Tibial nerve (tissue), 4 donors: ENCODE results near the gene CTXN1. TPM values are rescaled to one million over a fixed set of nuclear protein-coding genes. Genes with fewer than 3 reads are reported as not detected.
"Not testable (repeated sequence)": the region's sequence is repeated elsewhere in the genome, so short reads cannot be mapped to it uniquely, and the experiment has no call there.

Source experiments
- DNase-seq, 2 donors: peaks; one replicate each; pipeline ENCODE4 v3.0.0-alpha.2; 2019; ENCODE audit warnings: low spot score in 2 of 2
- H3K27ac ChIP-seq, 4 donors: fragments of 200-600 bp; sonication (generic) in 3 of 4; one replicate each; pipeline ENCODE4 v1.5.1; 2017 to 2019; ENCODE audit warnings: mild to moderate bottlenecking in 1 of 4
- H3K27me3 ChIP-seq, 2 donors: fragments of 200-600 bp; sonication (generic) in 1 of 2; one replicate each; pipeline versions ENCODE4 v1.5.1 to v1.6.0; 2017 to 2019
- H3K36me3 ChIP-seq, 3 donors: fragments of 200-600 bp; sonication (generic); one replicate each; pipeline ENCODE4 v1.5.1; 2018 to 2019
- H3K4me1 ChIP-seq, 4 donors: fragments of 200-600 bp; sonication (generic) in 3 of 4; one replicate each; pipeline ENCODE4 v1.5.1; 2017 to 2019
- H3K4me3 ChIP-seq, 4 donors: fragments of 200-600 bp; sonication (generic) in 3 of 4; one replicate each; pipeline ENCODE4 v1.5.1; 2017 to 2019; ENCODE audit warnings: mild to moderate bottlenecking in 1 of 4, moderate library complexity in 1 of 4
- H3K9me3 ChIP-seq, 4 donors: fragments of 200-600 bp; sonication (generic) in 3 of 4; one replicate each; pipeline ENCODE4 v1.5.1; 2017 to 2019
- EP300 ChIP-seq, 2 donors: sonication (generic); formaldehyde crosslinking; IDR thresholded peaks; one replicate each; pipeline ENCODE4 v1.6.1; 2017; ENCODE audit warnings: antibody characterized with exemption in 2 of 2, mild to moderate bottlenecking in 1 of 2
- POLR2A ChIP-seq, 2 donors: fragments of 450-650 bp; IDR thresholded peaks; one replicate each; pipeline ENCODE4 v1.6.1; 2017; ENCODE audit warnings: antibody characterized with exemption in 2 of 2, mild to moderate bottlenecking in 2 of 2, moderate library complexity in 2 of 2
- WGBS, 2 donors: methylation state at CpG; one replicate each; pipeline ENCODE4 v1.1.5; 2018; 5-methylcytosine and 5-hydroxymethylcytosine counted together
- total RNA-seq, 4 donors: library from RNA; depleted of rRNA; stranded (reverse); fragments of >200 nt; gene quantifications; one replicate each; pipeline ENCODE4 v1.1.0, GENCODE V29; 2016
- TF ChIP-seq, protein P1 (sequence below), 5 experiments: fragments of 200-600 bp in 3 of 5; fragments of 450-650 bp in 2 of 5; sonication (generic) in 3 of 5; IDR thresholded peaks; one replicate each; pipeline ENCODE4 v1.5.1; 2016 to 2019; ENCODE audit warnings: antibody characterized with exemption in 5 of 5, mild to moderate bottlenecking in 3 of 5, moderate library complexity in 2 of 5

The CTXN1 gene
- total RNA-seq, 4 donors from 2014 or later, result 0.66 to 7.2 (median 3.0) TPM

DNA sequence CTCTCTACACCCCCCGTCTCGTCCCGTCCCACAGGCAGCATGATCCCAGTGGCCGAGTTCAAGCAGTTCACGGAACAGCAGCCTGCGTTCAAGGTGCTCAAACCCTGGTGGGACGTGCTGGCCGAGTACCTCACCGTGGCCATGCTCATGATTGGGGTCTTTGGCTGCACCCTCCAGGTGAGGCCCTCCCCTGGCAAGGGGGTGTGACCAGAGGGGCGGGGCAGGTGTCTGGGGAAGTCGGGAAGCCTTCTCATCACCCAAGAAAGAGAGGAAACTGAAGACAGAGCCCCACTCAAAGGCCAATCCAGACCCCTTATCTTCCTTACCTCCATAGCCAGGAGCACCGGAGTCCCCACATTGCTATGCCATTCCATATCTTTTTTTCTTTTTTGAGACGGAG, 30.4 kb downstream of the CTXN1 start:
- TF ChIP-seq EP300 (IDR thresholded peaks at IDR 0.05) (no peak), POLR2A (IDR thresholded peaks at IDR 0.05) (no peak)
- TF ChIP-seq, protein P1, sequence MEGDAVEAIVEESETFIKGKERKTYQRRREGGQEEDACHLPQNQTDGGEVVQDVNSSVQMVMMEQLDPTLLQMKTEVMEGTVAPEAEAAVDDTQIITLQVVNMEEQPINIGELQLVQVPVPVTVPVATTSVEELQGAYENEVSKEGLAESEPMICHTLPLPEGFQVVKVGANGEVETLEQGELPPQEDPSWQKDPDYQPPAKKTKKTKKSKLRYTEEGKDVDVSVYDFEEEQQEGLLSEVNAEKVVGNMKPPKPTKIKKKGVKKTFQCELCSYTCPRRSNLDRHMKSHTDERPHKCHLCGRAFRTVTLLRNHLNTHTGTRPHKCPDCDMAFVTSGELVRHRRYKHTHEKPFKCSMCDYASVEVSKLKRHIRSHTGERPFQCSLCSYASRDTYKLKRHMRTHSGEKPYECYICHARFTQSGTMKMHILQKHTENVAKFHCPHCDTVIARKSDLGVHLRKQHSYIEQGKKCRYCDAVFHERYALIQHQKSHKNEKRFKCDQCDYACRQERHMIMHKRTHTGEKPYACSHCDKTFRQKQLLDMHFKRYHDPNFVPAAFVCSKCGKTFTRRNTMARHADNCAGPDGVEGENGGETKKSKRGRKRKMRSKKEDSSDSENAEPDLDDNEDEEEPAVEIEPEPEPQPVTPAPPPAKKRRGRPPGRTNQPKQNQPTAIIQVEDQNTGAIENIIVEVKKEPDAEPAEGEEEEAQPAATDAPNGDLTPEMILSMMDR (IDR thresholded peaks at IDR 0.05), result no peak
- 79 to 84% methylated on average over 7 to 13 of the region's 13 CpGs for WGBS, 2 donors
- Histone ChIP-seq H3K4me1 (no peaks in the 10 kb centered on the region), H3K36me3 (no peaks in the 10 kb centered on the region), H3K4me3 (no peak overlapping the region), H3K27me3 (peaks cover 0 to 39% of the 10 kb centered on the region in 2 donors), H3K27ac (no peak overlapping the region), H3K9me3 (no peaks in the 10 kb centered on the region)
- no peak for DNase-seq

DNA sequence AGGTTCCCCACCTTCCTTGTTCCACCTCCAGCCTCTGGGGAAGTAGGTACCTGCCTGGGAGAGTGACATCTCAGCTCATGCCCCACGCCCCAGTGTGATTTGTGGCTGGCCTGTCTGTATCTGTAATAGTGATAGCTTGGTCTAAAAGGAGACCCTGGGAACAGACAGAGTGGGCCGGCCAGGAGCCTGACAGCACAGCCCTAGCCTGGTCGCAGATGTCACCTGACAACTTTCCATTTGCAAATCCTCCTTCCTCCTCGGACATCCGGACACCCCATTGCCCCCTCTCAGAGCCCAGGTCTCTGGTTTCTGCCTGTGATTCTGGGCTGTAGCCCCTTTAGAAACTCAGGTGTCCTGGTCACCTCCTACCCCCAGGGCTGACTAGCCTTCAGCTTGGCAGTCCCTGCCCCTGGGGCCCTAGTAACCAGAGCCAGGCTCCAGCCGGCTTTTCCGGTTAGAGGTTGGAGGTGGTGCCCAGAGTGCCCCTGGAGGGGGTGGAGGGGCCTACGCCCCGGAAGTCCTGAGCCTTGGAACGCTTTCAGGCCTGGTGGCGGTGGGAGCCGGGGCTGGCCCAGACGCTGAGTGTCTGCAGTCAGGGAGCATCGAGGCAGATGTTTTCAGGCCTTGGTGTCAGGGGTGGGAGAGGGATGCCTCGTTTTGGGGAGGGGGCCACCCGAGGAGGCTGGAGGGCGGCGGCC, 31.2 kb downstream of the CTXN1 start:
- H3K4me1 ChIP-seq, result no peaks in the 10 kb centered on the region
- H3K36me3 ChIP-seq, result no peaks in the 10 kb centered on the region
- WGBS, 2 donors, result 41 to 47% methylated on average over 16 to 18 of the region's 18 CpGs
- peaks cover 0 to 47% of the 10 kb centered on the region in 2 donors for H3K27me3 ChIP-seq
- H3K4me3 ChIP-seq, result no peak overlapping the region
- H3K9me3 ChIP-seq, result no peaks in the 10 kb centered on the region
- H3K27ac ChIP-seq, result no peak overlapping the region
- DNase-seq, result no peak
- TF ChIP-seq, protein P1 (IDR thresholded peaks at IDR 0.05), result no peak
- no peak for TF ChIP-seq POLR2A (IDR thresholded peaks at IDR 0.05)
- TF ChIP-seq EP300 (IDR thresholded peaks at IDR 0.05), result no peak

DNA sequence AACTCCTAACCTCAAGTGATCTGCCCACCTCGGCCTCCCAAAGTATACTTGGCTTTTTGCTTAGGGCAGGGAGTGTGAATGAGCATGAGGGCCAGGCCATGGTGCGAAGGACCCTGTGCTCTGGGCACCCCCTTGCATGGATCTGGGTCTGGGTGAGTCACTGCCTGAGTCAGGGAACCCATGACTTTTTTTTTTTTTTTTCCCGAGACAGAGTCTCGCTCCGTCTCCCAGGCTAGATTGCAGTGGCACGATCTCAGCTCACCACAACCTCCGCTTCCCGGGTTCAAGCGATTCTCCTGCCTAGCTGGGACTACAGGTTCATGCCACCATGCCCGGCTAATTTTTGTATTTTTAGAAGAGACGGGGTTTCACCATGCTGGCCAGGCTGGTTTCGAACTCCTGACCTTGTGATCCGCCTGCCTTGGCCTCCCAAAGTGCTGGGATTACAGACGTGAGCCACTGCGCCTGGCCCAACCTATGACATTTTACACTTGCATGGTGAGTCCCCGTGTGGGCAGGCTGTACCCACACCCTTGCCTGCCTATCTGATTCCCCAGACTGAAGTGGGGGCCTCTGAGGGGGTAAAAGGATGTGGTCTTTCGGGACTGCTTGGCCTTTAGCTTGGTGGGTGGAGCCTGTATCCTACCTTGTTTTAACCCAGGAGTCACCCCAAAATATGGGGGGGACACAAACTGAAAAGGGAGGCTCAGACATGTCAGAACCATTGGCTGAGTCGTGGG, 32.4 kb downstream of the CTXN1 start:
- not testable (repeated sequence) for H3K36me3 ChIP-seq, H3K4me1 ChIP-seq, H3K27ac ChIP-seq, H3K9me3 ChIP-seq, H3K4me3 ChIP-seq, DNase-seq
- peaks cover 0 to 59% of the 10 kb centered on the region in 2 donors for H3K27me3 ChIP-seq
- WGBS, 2 donors, result 78 to 81% methylated on average over 18 of the region's 18 CpGs

DNA sequence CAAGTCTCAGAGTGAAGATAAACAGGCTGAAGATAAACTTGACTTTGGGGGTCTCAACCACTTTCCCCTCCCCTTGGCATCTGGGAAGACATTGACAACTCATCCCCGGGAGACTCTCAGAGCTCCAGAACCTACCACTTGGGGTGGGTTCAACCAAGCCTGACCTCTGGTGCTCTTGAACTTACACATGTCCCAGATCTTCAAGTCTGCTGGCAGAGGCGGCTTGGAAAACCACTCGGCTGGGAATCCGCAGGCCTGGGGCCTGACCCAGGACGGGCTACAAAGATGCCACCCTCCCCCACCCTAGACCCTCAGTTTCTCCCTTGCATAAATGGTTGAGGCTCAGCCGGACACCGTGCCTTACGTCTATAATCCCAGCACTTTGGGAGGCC, 37.1 kb downstream of the CTXN1 start:
- no peak for TF ChIP-seq POLR2A (IDR thresholded peaks at IDR 0.05)
- no peak for TF ChIP-seq EP300 (IDR thresholded peaks at IDR 0.05)
- Histone ChIP-seq H3K27ac (no peak overlapping the region), H3K9me3 (no peaks in the 10 kb centered on the region), H3K4me3 (peak overlapping the region in 1 of 4 donors; percentile 32), H3K27me3 (peaks cover 0 to 70% of the 10 kb centered on the region in 2 donors), H3K36me3 (no peaks in the 10 kb centered on the region), H3K4me1 (peaks cover 0 to 7% (median 2%) of the 10 kb centered on the region in 4 donors)
- DNase-seq, result no peak
- WGBS, 2 donors, result 57 to 80% methylated on average over 7 to 8 of the region's 8 CpGs

DNA sequence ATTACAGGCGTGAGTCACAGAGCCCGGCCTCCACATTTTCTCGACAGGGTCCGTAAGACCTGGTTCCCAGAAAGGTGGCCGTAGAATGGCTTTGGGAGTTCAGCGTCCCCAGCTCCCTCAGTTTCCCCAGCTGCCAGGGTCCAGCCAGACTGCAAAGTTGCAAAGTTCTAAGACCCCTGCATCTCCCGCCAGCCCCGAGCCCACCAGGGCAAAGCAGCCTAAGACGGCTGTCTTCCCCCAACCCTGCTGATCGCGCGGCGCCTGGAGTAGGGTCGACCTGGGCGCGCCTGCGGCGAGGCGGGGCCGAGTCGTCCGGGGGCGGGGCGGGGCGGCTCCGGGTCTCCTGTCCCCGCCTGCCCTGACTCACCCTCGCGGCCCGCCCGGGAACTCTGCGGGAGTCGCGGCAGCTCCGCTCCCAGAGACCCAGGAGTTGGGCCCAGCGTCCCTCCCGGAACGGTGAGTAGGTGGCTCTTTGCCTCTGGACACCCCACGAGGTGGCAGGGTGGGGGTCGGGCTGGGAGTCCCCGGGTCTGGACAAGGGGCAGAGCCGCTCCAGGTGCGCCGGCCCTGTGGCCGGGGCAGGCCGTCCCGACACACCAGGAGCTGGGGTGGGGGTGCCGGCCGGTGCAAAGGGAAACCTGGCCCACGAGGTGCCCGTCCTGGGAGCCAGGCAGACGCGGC, 37.6 kb downstream of the CTXN1 start, which contains the start of gene LRRC8E:
Gene LRRC8E, plus strand, starts transcription at position 366 of the 681 bp plus-strand sequence. CDS start 7,094 bp downstream, outside the sequence.
- H3K27me3 ChIP-seq, result peaks cover 0 to 65% of the 10 kb centered on the region in 2 donors
- H3K4me1 ChIP-seq, result peaks cover 0 to 7% (median 2%) of the 10 kb centered on the region in 4 donors
- H3K36me3 ChIP-seq, result no peaks in the 10 kb centered on the region
- no peaks in the 10 kb centered on the region for H3K9me3 ChIP-seq
- H3K27ac ChIP-seq, result no peak within 1 kb of the TSS
- H3K4me3 ChIP-seq, result peak within 1 kb of the TSS in 1 of 4 donors; percentile 32
- TF ChIP-seq EP300 (IDR thresholded peaks at IDR 0.05) (no peak), POLR2A (IDR thresholded peaks at IDR 0.05) (no peak)
- TF ChIP-seq, protein P1 (IDR thresholded peaks at IDR 0.05), result no peak
- 16 to 17% methylated on average over 25 to 26 of the region's 53 CpGs for WGBS, 2 donors
- no peak for DNase-seq
